IPS-15b (cell line): Measurements from ENCODE around the gene GMPPB.
"Not testable (repeated sequence)": the region's sequence is repeated elsewhere in the genome, so short reads cannot be mapped to it uniquely, and the experiment has no call there.

ENCODE experiments used
- H3K27me3 ChIP-seq: one replicate; pipeline ENCODE4 v1.6.1; 2013; ENCODE audit warnings: low read length; ENCODE audit not compliant: control insufficient read depth, insufficient read depth
- H3K36me3 ChIP-seq: one replicate; pipeline ENCODE4 v1.6.1; 2013; ENCODE audit warnings: low read length; ENCODE audit not compliant: control insufficient read depth, insufficient read depth
- H3K4me1 ChIP-seq: one replicate; pipeline ENCODE4 v1.6.1; 2013; ENCODE audit warnings: mild to moderate bottlenecking, low read length; ENCODE audit not compliant: control insufficient read depth, insufficient read depth
- H3K4me3 ChIP-seq: one replicate; pipeline ENCODE4 v1.5.1; 2013; ENCODE audit warnings: low read depth, low read length
- H3K9ac ChIP-seq: one replicate; pipeline ENCODE4 v1.6.1; 2013; ENCODE audit warnings: low read depth, mild to moderate bottlenecking, low read length
- H3K9me3 ChIP-seq: one replicate; pipeline ENCODE4 v1.6.1; 2013; ENCODE audit warnings: mild to moderate bottlenecking, low read length; ENCODE audit not compliant: control insufficient read depth, insufficient read depth

GMPPB gene

DNA sequence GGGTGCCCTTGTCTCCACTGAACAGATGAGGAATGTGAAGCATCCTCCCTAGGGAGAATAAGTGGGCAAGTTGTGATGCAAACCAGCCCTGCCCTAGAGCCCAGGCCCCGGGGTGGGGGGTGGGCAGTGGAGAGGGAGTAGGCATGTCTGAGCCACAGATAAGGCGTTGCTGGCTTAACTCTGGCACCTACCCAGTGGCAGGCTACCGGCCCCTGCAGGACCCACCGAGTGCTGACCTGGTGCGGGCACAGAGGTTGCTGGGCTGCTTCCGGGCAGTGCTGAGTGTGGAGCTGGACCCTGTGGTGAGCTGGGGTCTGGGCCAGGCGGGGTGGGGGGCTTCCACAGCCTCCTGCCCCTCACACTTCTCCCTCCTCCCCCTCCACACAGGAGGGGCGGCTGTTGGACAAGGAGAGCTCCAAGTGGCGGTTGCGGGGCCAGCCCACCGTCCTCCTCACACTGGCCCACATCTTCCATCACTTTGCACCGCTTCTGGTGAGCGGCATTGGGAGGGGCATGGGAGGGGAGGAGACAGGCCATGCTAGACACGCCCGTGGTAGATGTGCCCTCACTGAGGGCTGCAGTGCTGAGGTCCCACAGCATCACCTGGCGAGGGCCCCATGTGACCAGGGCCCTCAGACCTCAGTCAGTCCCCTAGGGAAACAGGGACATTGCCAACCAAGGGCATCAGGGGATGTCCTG is 24.3 kb downstream of the GMPPB start:
- Histone ChIP-seq H3K4me3 (no peak overlapping the region), H3K4me1 (no peaks in the 10 kb centered on the region), H3K9ac (no peak overlapping the region), H3K9me3 (no peaks in the 10 kb centered on the region), H3K27me3 (no peaks in the 10 kb centered on the region), H3K36me3 (peaks cover 23% of the 10 kb centered on the region)

- not testable (repeated sequence) for H3K9me3 ChIP-seq, H3K9ac ChIP-seq, H3K36me3 ChIP-seq, H3K4me3 ChIP-seq, H3K4me1 ChIP-seq, H3K27me3 ChIP-seq
Observed at GRCh38 chr3:49695350-49696015, 28.3 kb downstream of the GMPPB start.

GRCh38 chr3:49694409-49695070 is 29.2 kb downstream of the GMPPB start:
- not testable (repeated sequence) for H3K9me3 ChIP-seq, H3K4me3 ChIP-seq, H3K36me3 ChIP-seq, H3K9ac ChIP-seq, H3K27me3 ChIP-seq, H3K4me1 ChIP-seq

DNA sequence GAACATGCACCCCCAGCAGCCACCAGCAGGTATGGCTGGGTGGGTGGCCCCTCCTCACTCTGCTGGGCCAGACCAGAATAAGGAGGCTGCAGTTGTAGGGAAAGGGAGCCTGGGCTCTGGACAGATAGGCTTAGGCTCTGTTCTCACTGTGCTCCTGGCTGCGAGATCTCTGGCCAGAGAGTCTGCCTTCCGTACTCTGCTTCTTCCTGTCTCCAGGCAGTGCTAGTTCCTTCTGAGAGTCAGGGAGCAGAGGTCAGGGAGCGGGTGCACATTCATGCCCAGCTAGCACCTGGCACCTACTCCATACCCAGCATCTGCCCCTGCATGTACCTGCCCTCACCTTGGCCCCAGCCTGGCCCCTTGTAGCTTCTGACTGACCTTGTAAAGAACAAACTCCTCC is 32.3 kb downstream of the GMPPB start:
- H3K9ac ChIP-seq, H3K9me3 ChIP-seq, H3K36me3 ChIP-seq, H3K4me1 ChIP-seq, H3K4me3 ChIP-seq, H3K27me3 ChIP-seq: not testable (repeated sequence)

DNA sequence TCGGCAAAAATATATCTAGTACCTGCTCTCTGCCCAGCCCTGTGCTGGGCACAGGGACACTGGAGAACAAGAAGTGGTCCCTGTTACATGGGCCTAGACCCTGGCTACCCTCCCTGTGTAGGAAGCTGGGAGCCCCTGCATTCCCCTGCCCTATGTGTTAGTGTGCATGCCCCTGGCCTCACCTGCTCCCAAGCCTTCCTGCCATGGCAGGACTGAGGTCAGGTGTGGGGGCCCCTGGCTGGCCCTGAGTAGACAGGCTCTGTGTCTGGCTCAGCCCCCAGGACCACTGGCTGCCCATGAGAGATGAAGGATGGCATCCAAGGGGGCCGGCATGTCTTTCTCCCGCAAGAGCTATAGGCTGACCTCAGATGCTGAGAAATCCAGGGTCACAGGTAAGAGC is 32.9 kb downstream of the GMPPB start:
- not testable (repeated sequence) for H3K36me3 ChIP-seq, H3K4me3 ChIP-seq, H3K9ac ChIP-seq, H3K4me1 ChIP-seq, H3K9me3 ChIP-seq, H3K27me3 ChIP-seq

DNA sequence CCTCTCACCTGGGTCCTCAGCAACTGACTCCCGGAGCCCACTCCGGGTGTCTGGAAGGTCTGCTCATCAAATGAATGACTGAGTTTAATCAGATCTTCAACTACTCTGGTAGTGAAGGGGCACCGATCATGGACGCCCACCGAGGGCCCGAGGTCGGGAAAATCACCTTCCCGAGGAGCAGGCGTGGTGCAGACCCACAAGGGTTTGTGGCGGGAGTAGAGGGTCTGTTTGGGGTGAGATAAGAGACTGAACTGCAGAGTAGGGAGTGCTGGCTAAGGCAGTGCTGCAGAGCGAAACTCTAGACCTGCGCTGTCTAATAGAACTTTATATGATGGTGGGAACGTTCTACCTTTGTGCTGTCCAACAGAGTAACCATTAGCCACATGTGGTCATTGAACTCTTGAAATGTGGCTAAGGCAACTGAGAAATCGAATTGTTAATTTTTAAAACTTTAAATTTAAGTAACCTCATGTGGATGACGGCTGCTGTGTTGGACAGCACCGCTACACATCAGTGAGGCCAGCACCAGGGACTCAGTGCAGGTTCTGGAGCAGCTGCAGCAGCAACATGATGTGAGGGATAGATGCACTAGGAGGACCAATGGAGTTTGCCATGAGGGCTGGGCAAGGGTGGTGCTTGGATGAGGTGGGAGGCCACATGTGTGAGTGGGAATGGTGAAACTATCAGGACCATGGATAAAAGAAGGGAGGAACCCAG is 33.7 kb downstream of the GMPPB start:
- H3K9ac ChIP-seq = peak overlapping the region; percentile 60
- H3K27me3 ChIP-seq, H3K36me3 ChIP-seq: not testable (repeated sequence)

GRCh38 chr3:49689046-49689907 is 34.5 kb downstream of the GMPPB start, which contains the start of the genes MST1 and RNF123:
MST1 (minus strand) TSS chr3:49689474; CDS start chr3:49688691, 783 bp downstream.
RNF123 (plus strand) TSS chr3:49689557; CDS start chr3:49691166, 1,609 bp downstream.
- Histone ChIP-seq H3K9me3 (no peaks in the 10 kb centered on the region), H3K36me3 (peaks cover 4% of the 10 kb centered on the region), H3K4me1 (peaks cover 3% of the 10 kb centered on the region)

More for the DNA sequence above, 33.7 kb downstream of the GMPPB start:
- H3K4me3 ChIP-seq = peak overlapping the region; percentile 82
- H3K4me1 ChIP-seq, H3K9me3 ChIP-seq: not testable (repeated sequence)

DNA sequence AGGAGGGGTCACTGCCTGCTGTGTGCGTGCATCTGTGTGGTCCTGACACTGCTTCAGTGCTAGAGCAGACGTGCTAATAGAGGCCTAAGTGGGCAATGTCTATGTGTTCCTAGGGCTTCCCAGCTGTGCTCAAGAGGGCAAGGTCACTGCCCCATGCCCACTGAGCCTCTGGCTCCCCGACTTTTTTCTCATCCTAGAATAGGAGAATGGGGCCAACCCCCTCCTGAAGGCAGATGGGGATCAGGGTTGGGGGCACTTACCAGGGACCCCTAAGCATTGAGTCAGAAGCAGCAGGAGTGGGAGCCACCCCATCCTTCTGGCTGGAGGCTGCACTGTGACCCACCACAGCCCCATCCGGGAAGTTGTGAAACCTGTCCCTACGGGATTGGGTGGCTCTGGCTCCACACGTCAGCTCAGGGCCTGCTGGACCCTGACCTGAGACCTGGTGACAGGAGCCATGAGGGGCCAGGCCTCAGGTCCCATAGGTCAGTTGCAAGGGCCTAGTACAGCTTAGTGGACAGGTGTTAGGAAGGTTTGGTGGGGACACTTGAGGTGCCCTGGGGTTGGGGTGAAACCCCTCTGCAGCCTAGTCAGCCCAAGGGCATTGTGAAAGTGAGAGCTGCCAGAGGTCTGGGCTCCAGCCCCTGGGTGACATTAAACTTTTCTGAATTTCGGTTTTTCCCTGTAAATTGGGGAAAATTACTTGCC is 35.3 kb downstream of the GMPPB start:
- Histone ChIP-seq H3K36me3 (peaks cover 11% of the 10 kb centered on the region), H3K9ac (peak overlapping the region; percentile 60), H3K4me3 (peak overlapping the region; percentile 82)
- H3K9me3 ChIP-seq, H3K4me1 ChIP-seq, H3K27me3 ChIP-seq: not testable (repeated sequence)

More at GRCh38 chr3:49689046-49689907, 34.5 kb downstream of the GMPPB start, which contains the start of the genes MST1 and RNF123:
- peak within 1 kb of the TSS; percentile 60 for H3K9ac ChIP-seq
- H3K4me3 ChIP-seq = peak within 1 kb of the TSS; percentile 82
- no peaks in the 10 kb centered on the region for H3K27me3 ChIP-seq

GRCh38 chr3:49687424-49687795 is 36.3 kb downstream of the GMPPB start:
- Histone ChIP-seq H3K36me3 (peaks cover 22% of the 10 kb centered on the region), H3K4me3 (peak overlapping the region; percentile 52)
- not testable (repeated sequence) for H3K27me3 ChIP-seq, H3K9me3 ChIP-seq, H3K9ac ChIP-seq, H3K4me1 ChIP-seq

DNA sequence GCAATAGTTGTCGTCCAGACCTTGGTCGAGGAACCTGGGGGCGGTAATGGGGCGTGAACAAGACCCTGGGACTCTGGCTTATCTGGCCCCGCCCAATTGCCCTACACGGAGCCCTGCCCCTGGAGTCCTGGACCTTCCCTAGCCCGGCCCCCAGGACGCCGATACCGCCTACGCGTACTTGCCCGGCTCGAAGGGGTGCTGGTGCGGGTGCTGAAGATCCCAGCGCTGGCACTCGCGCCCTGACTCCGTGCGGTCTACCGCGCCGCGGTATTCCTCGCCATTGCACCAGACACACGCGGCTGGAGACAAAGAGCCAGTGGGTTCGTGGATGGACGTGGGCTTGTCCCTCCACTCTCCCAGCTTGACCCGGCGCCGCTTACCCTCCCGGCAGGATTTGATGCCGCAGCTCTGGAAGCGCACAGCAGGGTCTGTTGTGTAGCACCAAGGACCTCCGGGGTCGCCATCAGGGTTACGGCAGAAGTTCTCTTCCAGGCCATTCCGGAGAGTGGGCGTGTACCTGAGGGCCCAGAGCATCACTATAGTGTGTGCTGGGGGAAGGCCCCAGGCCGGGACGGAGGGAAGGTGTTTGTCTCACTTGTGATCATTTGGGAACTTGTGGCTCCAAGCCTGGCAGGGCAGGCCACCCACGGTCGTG is 36.9 kb downstream of the GMPPB start:
- H3K4me3 ChIP-seq = peak overlapping the region; percentile 52
- H3K27me3 ChIP-seq, H3K9me3 ChIP-seq, H3K4me1 ChIP-seq, H3K9ac ChIP-seq: not testable (repeated sequence)
- H3K36me3 ChIP-seq = peaks cover 27% of the 10 kb centered on the region
